ENCODE data around the gene NDUFA6. TPM values are rescaled to one million over a fixed set of nuclear protein-coding genes. Genes with fewer than 3 reads are reported as not detected.
"Not testable (repeated sequence)": the region's sequence is repeated elsewhere in the genome, so short reads cannot be mapped to it uniquely, and the experiment has no call there.

The NDUFA6 gene
- total RNA-seq, 2 experiments from 2014 or later = 123 to 144 TPM

- ChIA-PET CTCF (interaction anchor here (0.9 kb wide), 1 partner anchor 61 kb away, joined by 3 read pairs; no protein-coding TSS in a partner anchor), POLR2A (interaction anchor here (3.0 kb wide), 1 partner anchor 13 kb away, joined by 12 read pairs; the partner anchor contains the start of gene NDUFA6)
- Mint-ChIP-seq H3K36me3 (ENCODE audit: low read depth) (peaks cover 9% of the 10 kb centered on the region), H3K27ac (no peak overlapping the region), H3K4me1 (peaks cover 34% of the 10 kb centered on the region), H3K27me3 (no peaks in the 10 kb centered on the region), H3K4me3 (no peak overlapping the region), H3K9me3 (ENCODE audit: low read depth) (no peaks in the 10 kb centered on the region)
- no peak for ATAC-seq
- no peak for DNase-seq
- intact Hi-C loops (cut with DNase I, micrococcal nuclease) = loop anchor here (2.0 to 10.0 kb wide), 7 partner anchors 83 to 633 kb away; partner anchors contain the start of genes CENPM (in 1 of the 2), POLDIP3 (in 1 of the 2), SREBF2 (in 1 of the 2) and TOB2 (in 1 of the 2)
Observed at GRCh38 chr22:42077486-42078125, 13.0 kb downstream of the NDUFA6 start.

GRCh38 chr22:42076764-42077485, 13.6 kb downstream of the NDUFA6 start:
- intact Hi-C loops (cut with DNase I, micrococcal nuclease) = loop anchor here (10.0 kb wide), 3 partner anchors 82 to 632 kb away; partner anchors contain the start of genes TOB2 (in 1 of the 2) and WBP2NL (in 1 of the 2)
- POLR2A ChIA-PET = interaction anchor here (3.0 kb wide), 1 partner anchor 13 kb away, joined by 12 read pairs; the partner anchor contains the start of gene NDUFA6
- Mint-ChIP-seq H3K9me3 (ENCODE audit: low read depth) (no peaks in the 10 kb centered on the region), H3K27ac (no peak overlapping the region), H3K4me3 (no peak overlapping the region), H3K27me3 (no peaks in the 10 kb centered on the region), H3K36me3 (ENCODE audit: low read depth) (peaks cover 4% of the 10 kb centered on the region), H3K4me1 (peaks cover 34% of the 10 kb centered on the region)
- DNase-seq (no peak), ATAC-seq (no peak)
- CTCF ChIA-PET = no interaction called here

GRCh38 chr22:42074846-42075676, 15.5 kb downstream of the NDUFA6 start:
- Mint-ChIP-seq H3K4me3 (peak overlapping the region; percentile 55), H3K36me3 (ENCODE audit: low read depth) (no peaks in the 10 kb centered on the region), H3K4me1 (peaks cover 30% of the 10 kb centered on the region), H3K9me3 (ENCODE audit: low read depth) (no peaks in the 10 kb centered on the region), H3K27me3 (no peaks in the 10 kb centered on the region), H3K27ac (peak overlapping the region; percentile 77)
- ChIA-PET CTCF (interaction anchor here (0.7 to 1.2 kb wide), 5 partner anchors 11 to 95 kb away, joined by 3 to 5 read pairs (median 4); no protein-coding TSS in a partner anchor), POLR2A (interaction anchor here (3.0 kb wide), 1 partner anchor 15 kb away, joined by 12 read pairs; the partner anchor contains the start of gene NDUFA6)
- intact Hi-C loops (cut with DNase I, micrococcal nuclease) = loop anchor here (5.0 to 10.0 kb wide), 6 partner anchors 80 to 630 kb away; partner anchors contain the start of genes SEPTIN3 (in 1 of the 2), TOB2 (in 1 of the 2) and WBP2NL (in 1 of the 2)
- DNase-seq = no peak
- ATAC-seq = no peak

GRCh38 chr22:42074132-42074811, 16.3 kb downstream of the NDUFA6 start, which contains the start of gene PHETA2:
PHETA2 (plus strand) TSS chr22:42074248; CDS start chr22:42077294, 3,046 bp downstream.
- Mint-ChIP-seq H3K4me1 (peaks cover 30% of the 10 kb centered on the region), H3K36me3 (ENCODE audit: low read depth) (no peaks in the 10 kb centered on the region), H3K4me3 (peak within 1 kb of the TSS; percentile 55), H3K9me3 (ENCODE audit: low read depth) (no peaks in the 10 kb centered on the region), H3K27ac (peak within 1 kb of the TSS; percentile 77), H3K27me3 (no peaks in the 10 kb centered on the region)
- peak; percentile 75 for DNase-seq
- no peak for ATAC-seq
- intact Hi-C loops (cut with DNase I, micrococcal nuclease) = loop anchor here (5.0 to 10.0 kb wide), 6 partner anchors 79 to 629 kb away; partner anchors contain the start of genes SEPTIN3 (in 1 of the 2), TOB2 (in 1 of the 2) and WBP2NL (in 1 of the 2)
- ChIA-PET CTCF (interaction anchor here (0.7 kb wide), 1 partner anchor 14 kb away, joined by 3 read pairs; no protein-coding TSS in a partner anchor), POLR2A (no interaction called here)

- POLR2A ChIA-PET = interaction anchor here (0.6 kb wide), 1 partner anchor 25 kb away, joined by 4 read pairs; no protein-coding TSS in a partner anchor
- intact Hi-C loops (cut with DNase I, micrococcal nuclease) = loop anchor here (5.0 to 10.0 kb wide), 6 partner anchors 79 to 629 kb away; partner anchors contain the start of genes SEPTIN3 (in 1 of the 2), TOB2 (in 1 of the 2) and WBP2NL (in 1 of the 2)
- H3K27ac Mint-ChIP-seq = peak overlapping the region; percentile 67
- H3K27me3 Mint-ChIP-seq = no peaks in the 10 kb centered on the region
- CTCF ChIA-PET = interaction anchor here (0.7 kb wide), 1 partner anchor 14 kb away, joined by 3 read pairs; no protein-coding TSS in a partner anchor
- peaks cover 3% of the 10 kb centered on the region for H3K36me3 Mint-ChIP-seq (ENCODE audit: low read depth)
- no peaks in the 10 kb centered on the region for H3K9me3 Mint-ChIP-seq (ENCODE audit: low read depth)
- DNase-seq (no peak), ATAC-seq (no peak)
- H3K4me1 Mint-ChIP-seq = peaks cover 28% of the 10 kb centered on the region
- H3K4me3 Mint-ChIP-seq = peak overlapping the region; percentile 55
Observed at GRCh38 chr22:42073621-42074041, 16.9 kb downstream of the NDUFA6 start.

GRCh38 chr22:42072606-42073330, 17.8 kb downstream of the NDUFA6 start:
- Mint-ChIP-seq H3K4me3 (peak overlapping the region; percentile 55), H3K27me3 (no peaks in the 10 kb centered on the region), H3K9me3 (ENCODE audit: low read depth) (no peaks in the 10 kb centered on the region), H3K4me1 (peaks cover 28% of the 10 kb centered on the region), H3K27ac (peak overlapping the region; percentile 45), H3K36me3 (ENCODE audit: low read depth) (peaks cover 10% of the 10 kb centered on the region)
- intact Hi-C loops (cut with DNase I, micrococcal nuclease) = loop anchor here (5.0 to 10.0 kb wide), 6 partner anchors 78 to 628 kb away; partner anchors contain the start of genes SEPTIN3 (in 1 of the 2), TOB2 (in 1 of the 2) and WBP2NL (in 1 of the 2)
- ChIA-PET POLR2A (no interaction called here), CTCF (no interaction called here)
- DNase-seq (no peak), ATAC-seq (no peak)

GRCh38 chr22:42071508-42071907, 19.1 kb downstream of the NDUFA6 start:
- H3K4me1 Mint-ChIP-seq = peaks cover 28% of the 10 kb centered on the region
- CTCF ChIA-PET; H3K27me3 Mint-ChIP-seq; ATAC-seq; H3K9me3 Mint-ChIP-seq (ENCODE audit: low read depth); DNase-seq: not testable (repeated sequence)
- POLR2A ChIA-PET = interaction anchor here (0.6 to 1.3 kb wide), 2 partner anchors 12 to 19 kb away, joined by 6 read pairs; partner anchors contain the start of gene NDUFA6
- H3K36me3 Mint-ChIP-seq (ENCODE audit: low read depth) = peaks cover 16% of the 10 kb centered on the region
- H3K27ac Mint-ChIP-seq = peak overlapping the region; percentile 89
- peak overlapping the region; percentile 84 for H3K4me3 Mint-ChIP-seq
- intact Hi-C loops (cut with DNase I, micrococcal nuclease) = loop anchor here (2.0 to 10.0 kb wide), 13 partner anchors 41 to 627 kb away; partner anchors contain the start of genes CENPM (in 1 of the 2), POLDIP3 (in 1 of the 2), SEPTIN3 (in 1 of the 2) and SNU13 (in 1 of the 2)

GRCh38 chr22:42070517-42071422, 19.8 kb downstream of the NDUFA6 start, which contains the start of gene NAGA:
NAGA (minus strand) TSS chr22:42070812; CDS start chr22:42070297, 515 bp downstream.
- H3K4me1 Mint-ChIP-seq = peaks cover 28% of the 10 kb centered on the region
- H3K27ac Mint-ChIP-seq = peak within 1 kb of the TSS; percentile 89
- no peaks in the 10 kb centered on the region for H3K9me3 Mint-ChIP-seq (ENCODE audit: low read depth)
- ATAC-seq = peak; percentile 99
- H3K36me3 Mint-ChIP-seq (ENCODE audit: low read depth) = peaks cover 16% of the 10 kb centered on the region
- H3K4me3 Mint-ChIP-seq = peak within 1 kb of the TSS; percentile 84
- CTCF ChIA-PET = interaction anchor here (0.9 to 1.7 kb wide), 5 partner anchors 9 to 374 kb away, joined by 3 to 4 read pairs (median 4); partner anchors contain the start of gene SMDT1
- H3K27me3 Mint-ChIP-seq = no peaks in the 10 kb centered on the region
- POLR2A ChIA-PET = interaction anchor here (1.3 to 1.8 kb wide), 2 partner anchors 20 kb away, joined by 6 to 10 read pairs; partner anchors contain the start of gene NDUFA6
- intact Hi-C loops (cut with DNase I, micrococcal nuclease) = loop anchor here (1.0 to 10.0 kb wide), 19 partner anchors 9 to 626 kb away; partner anchors contain the start of genes SMDT1 (in 2 of the 2), WBP2NL (in 2 of the 2), CCDC134 (in 1 of the 2) and CENPM (in 1 of the 2)
- DNase-seq = peak; percentile 97

Measured in activated CD4-positive, alpha-beta T cell treated with anti-CD3 and anti-CD28 coated beads for 36 hours (primary cell).